CD14-positive monocyte (primary cell): ENCODE results near the gene AIF1. TPM values are rescaled to one million over a fixed set of nuclear protein-coding genes. Genes with fewer than 3 reads are reported as not detected.

Experiments used
- DNase-seq, 3 donors: peaks; one replicate each; pipeline ENCODE4 v3.0.0-alpha.2; 2011 to 2022
- H2AFZ ChIP-seq: 2 replicates; pipeline ENCODE4 v1.6.0; 2012; ENCODE audit warnings: mild to moderate bottlenecking, low read depth, low read length, inconsistent platforms; ENCODE audit not compliant: insufficient read depth, poor library complexity, severe bottlenecking
- H3K27ac ChIP-seq, 2 donors: 1 replicate in 1 of 2; 2 replicates in 1 of 2; pipeline ENCODE4 v1.5.1; 2012 to 2013; ENCODE audit warnings: low read length in 2 of 2, control low read depth in 1 of 2, inconsistent platforms in 1 of 2, low read depth in 1 of 2, mild to moderate bottlenecking in 1 of 2
- H3K27me3 ChIP-seq, 2 donors: one replicate each; pipeline versions ENCODE4 v1.6.0 to v1.6.1; 2011 to 2013; ENCODE audit warnings: low read length in 2 of 2; ENCODE audit not compliant: control insufficient read depth in 2 of 2, insufficient read depth in 2 of 2
- H3K36me3 ChIP-seq, 2 donors: replicated peaks in 1 of 2; 1 replicate in 1 of 2; 2 replicates in 1 of 2; pipeline versions ENCODE4 v1.5.1 to v1.6.1; 2012 to 2013; ENCODE audit warnings: low read length in 2 of 2, control low read depth in 1 of 2, inconsistent platforms in 1 of 2, mild to moderate bottlenecking in 1 of 2; ENCODE audit not compliant: insufficient read depth in 2 of 2, control insufficient read depth in 1 of 2
- H3K4me1 ChIP-seq, 2 donors: 1 replicate in 1 of 2; 2 replicates in 1 of 2; pipeline versions ENCODE4 v1.5.1 to v1.6.1; 2012 to 2013; ENCODE audit warnings: low read length in 2 of 2, control low read depth in 1 of 2, inconsistent platforms in 1 of 2, mild to moderate bottlenecking in 1 of 2, moderate library complexity in 1 of 2; ENCODE audit not compliant: insufficient read depth in 2 of 2, control insufficient read depth in 1 of 2
- H3K4me2 ChIP-seq: replicated peaks from 2 replicates; pipeline ENCODE3; 2012; ENCODE audit warnings: low read length, moderate library complexity, mild to moderate bottlenecking; ENCODE audit not compliant: poor library complexity, severe bottlenecking; ENCODE audit errors: extremely low read depth
- H3K4me3 ChIP-seq, 3 experiments: fragments of 200-600 bp in 1 of 3; sonication (generic) in 1 of 3; replicated peaks in 1 of 3; 1 replicate in 2 of 3; 2 replicates in 1 of 3; pipeline ENCODE4 v1.5.1; 2011 to 2013; ENCODE audit warnings: low read length in 3 of 3, mild to moderate bottlenecking in 3 of 3, control low read depth in 2 of 3, low read depth in 2 of 3, inconsistent platforms in 1 of 3, moderate library complexity in 1 of 3
- H3K79me2 ChIP-seq: 2 replicates; pipeline ENCODE4 v1.6.0; 2012; ENCODE audit warnings: mild to moderate bottlenecking, control low read depth, inconsistent platforms, low read length, moderate library complexity; ENCODE audit not compliant: insufficient read depth
- H3K9ac ChIP-seq: 2 replicates; pipeline ENCODE4 v1.6.0; 2017; ENCODE audit warnings: low read length, mild to moderate bottlenecking; ENCODE audit not compliant: insufficient read depth, poor library complexity, severe bottlenecking
- H3K9me3 ChIP-seq, 2 donors: replicated peaks in 1 of 2; 1 replicate in 1 of 2; 2 replicates in 1 of 2; pipeline versions ENCODE4 v1.5.1 to v1.6.1; 2012 to 2013; ENCODE audit warnings: low read length in 2 of 2, control low read depth in 1 of 2; ENCODE audit not compliant: control insufficient read depth in 1 of 2, insufficient read depth in 1 of 2
- H4K20me1 ChIP-seq: 2 replicates; pipeline ENCODE4 v1.6.0; 2012; ENCODE audit warnings: mild to moderate bottlenecking, low read length, control low read depth, moderate library complexity; ENCODE audit not compliant: insufficient read depth
- H3K27ac Mint-ChIP-seq, 7 donors: one replicate each; pipeline ENCODE4 v1.8.0; 2020; ENCODE audit warnings: mild to moderate bottlenecking in 7 of 7, mixed read lengths in 7 of 7, moderate library complexity in 6 of 7, inconsistent platforms in 2 of 7
- H3K27me3 Mint-ChIP-seq, 3 donors: one replicate each; pipeline ENCODE4 v1.8.0; 2021 to 2022; ENCODE audit warnings: low read depth in 3 of 3, mild to moderate bottlenecking in 3 of 3, mixed read lengths in 3 of 3, moderate library complexity in 3 of 3, inconsistent platforms in 1 of 3
- H3K36me3 Mint-ChIP-seq, 2 donors: one replicate each; pipeline ENCODE4 v1.8.0; 2020; ENCODE audit warnings: mixed read lengths in 2 of 2, inconsistent platforms in 1 of 2, mild to moderate bottlenecking in 1 of 2
- H3K4me1 Mint-ChIP-seq: one replicate; pipeline ENCODE4 v1.8.0; 2020; ENCODE audit warnings: mild to moderate bottlenecking, mixed read lengths
- H3K4me3 Mint-ChIP-seq, 2 donors: one replicate each; pipeline ENCODE4 v1.8.0; 2020; ENCODE audit warnings: mild to moderate bottlenecking in 2 of 2, mixed read lengths in 2 of 2, moderate library complexity in 1 of 2
- H3K9me3 Mint-ChIP-seq, 7 donors: one replicate each; pipeline ENCODE4 v1.8.0; 2020 to 2022; ENCODE audit warnings: mixed read lengths in 7 of 7, mild to moderate bottlenecking in 6 of 7, moderate library complexity in 6 of 7, inconsistent platforms in 2 of 7
- CTCF ChIP-seq: fragments of 200-600 bp; IDR thresholded peaks from one replicate; pipeline ENCODE4 v1.8.0; 2022; ENCODE audit warnings: antibody characterized with exemption, mild to moderate bottlenecking
- WGBS: methylation state at CpG from one replicate; pipeline ENCODE4 v1.1.5; 2013; ENCODE audit warnings: missing lambda C conversion rate; ENCODE audit not compliant: insufficient coverage; 5-methylcytosine and 5-hydroxymethylcytosine counted together
- intact Hi-C, 2 donors: fragments of 100-400 bp; cut with micrococcal nuclease; formaldehyde crosslinking; loops; one replicate each; pipeline versions ENCODE4 v1.15.0 to v1.15.1; 2023
- polyA plus RNA-seq, 3 donors: library from polyadenylated mRNA; depleted of rRNA in 1 of 3; unstranded in 2 of 3; stranded (reverse) in 1 of 3; fragments of 300-500 nt in 2 of 3; fragments of >200 nt in 1 of 3; fragmentation: Illumina TruSeq in 2 of 3; gene quantifications; 1 replicate in 2 of 3; 2 replicates in 1 of 3; pipeline ENCODE4 v1.2.3, GENCODE V29; 2012 to 2021

The AIF1 gene
- polyA plus RNA-seq, 3 donors, result 952 to 2,310 (median 2,275) TPM

- H3K36me3 Mint-ChIP-seq, result peaks cover 82 to 97% of the 10 kb centered on the region in 2 donors
- Histone ChIP-seq H3K4me3 (no peak overlapping the region), H3K27me3 (no peaks in the 10 kb centered on the region), H3K27ac (no peak overlapping the region), H2AFZ (no peak overlapping the region), H3K4me2 (no peak overlapping the region), H3K4me1 (no peaks in the 10 kb centered on the region), H4K20me1 (peaks cover 84% of the 10 kb centered on the region), H3K9ac (no peak overlapping the region), H3K36me3 (peaks cover 94 to 99% of the 10 kb centered on the region in 2 donors), H3K79me2 (no peaks in the 10 kb centered on the region), H3K9me3 (no peaks in the 10 kb centered on the region)
- intact Hi-C loops, result no loop called here
- H3K27me3 Mint-ChIP-seq, result no peaks in the 10 kb centered on the region
- H3K27ac Mint-ChIP-seq, result peak overlapping the region in 2 of 7 donors; percentile 3 to 65
- no CpG with 5 or more reads among the region's 4 CpGs for WGBS
- DNase-seq, result no peak
- TF ChIP-seq CTCF, result no peak
- no peaks in the 10 kb centered on the region for H3K4me1 Mint-ChIP-seq
- no peak overlapping the region for H3K4me3 Mint-ChIP-seq
- H3K9me3 Mint-ChIP-seq, result no peaks in the 10 kb centered on the region
Observed at GRCh38 chr6:31641370-31641769, 26.3 kb downstream of the AIF1 start.

DNA sequence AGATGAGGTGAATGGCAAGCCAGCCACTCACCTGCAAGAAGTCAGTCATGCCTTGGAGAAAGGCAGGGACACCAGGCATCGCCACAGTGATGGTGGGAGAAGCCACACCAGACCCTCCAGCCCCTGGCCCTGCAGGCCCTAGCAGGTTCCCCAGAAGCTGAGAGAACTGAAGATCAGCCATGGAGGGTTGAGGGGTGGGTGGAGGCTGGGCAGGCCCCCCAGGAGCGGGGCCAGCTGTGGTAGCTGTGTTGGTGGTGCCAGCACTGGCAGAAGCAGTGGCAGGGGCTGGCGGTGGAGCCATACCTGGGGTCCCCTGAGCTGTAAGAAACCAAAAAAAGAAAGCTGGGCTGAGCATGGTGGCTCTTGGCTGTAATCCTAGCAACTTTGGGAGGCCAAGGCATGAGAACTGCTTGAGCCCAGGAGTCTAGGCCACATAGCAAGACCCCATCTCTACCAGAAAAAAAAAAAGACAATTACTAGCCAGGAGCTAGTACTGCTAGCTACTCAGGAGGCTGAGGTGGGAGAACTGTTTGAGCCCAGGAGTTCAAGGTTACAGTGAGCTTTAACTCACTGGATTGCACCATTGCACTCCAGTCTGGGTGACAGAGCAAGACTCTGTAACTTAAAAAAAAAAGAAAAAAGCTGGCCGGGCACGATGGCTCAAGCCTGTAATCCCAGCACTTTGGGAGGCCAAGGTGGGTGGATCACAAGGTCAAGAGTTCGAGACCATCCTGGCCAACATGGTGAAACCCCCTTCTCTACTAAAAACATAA, 27.9 kb downstream of the AIF1 start:
- H3K36me3 Mint-ChIP-seq, result peaks cover 81 to 99% of the 10 kb centered on the region in 2 donors
- Histone ChIP-seq H3K9ac (no peak overlapping the region), H3K4me2 (no peak overlapping the region), H3K27me3 (no peaks in the 10 kb centered on the region), H3K79me2 (peaks cover 6% of the 10 kb centered on the region), H3K27ac (peak overlapping the region in 1 of 2 donors; percentile 26), H3K4me3 (no peak overlapping the region), H3K9me3 (no peaks in the 10 kb centered on the region), H2AFZ (no peak overlapping the region), H3K36me3 (peaks cover 94 to 98% of the 10 kb centered on the region in 2 donors), H3K4me1 (no peaks in the 10 kb centered on the region), H4K20me1 (peaks cover 79% of the 10 kb centered on the region)
- DNase-seq, result no peak
- H3K9me3 Mint-ChIP-seq, result no peaks in the 10 kb centered on the region
- peak overlapping the region in 1 of 7 donors; percentile 18 for H3K27ac Mint-ChIP-seq
- H3K27me3 Mint-ChIP-seq, result no peaks in the 10 kb centered on the region
- 100% methylated on average over 3 of the region's 6 CpGs for WGBS
- no peak overlapping the region for H3K4me3 Mint-ChIP-seq
- TF ChIP-seq CTCF, result no peak
- H3K4me1 Mint-ChIP-seq, result no peaks in the 10 kb centered on the region
- intact Hi-C loops, result no loop called here
